ENCODE measurements around the gene CBX7.

The CBX7 gene

DNA sequence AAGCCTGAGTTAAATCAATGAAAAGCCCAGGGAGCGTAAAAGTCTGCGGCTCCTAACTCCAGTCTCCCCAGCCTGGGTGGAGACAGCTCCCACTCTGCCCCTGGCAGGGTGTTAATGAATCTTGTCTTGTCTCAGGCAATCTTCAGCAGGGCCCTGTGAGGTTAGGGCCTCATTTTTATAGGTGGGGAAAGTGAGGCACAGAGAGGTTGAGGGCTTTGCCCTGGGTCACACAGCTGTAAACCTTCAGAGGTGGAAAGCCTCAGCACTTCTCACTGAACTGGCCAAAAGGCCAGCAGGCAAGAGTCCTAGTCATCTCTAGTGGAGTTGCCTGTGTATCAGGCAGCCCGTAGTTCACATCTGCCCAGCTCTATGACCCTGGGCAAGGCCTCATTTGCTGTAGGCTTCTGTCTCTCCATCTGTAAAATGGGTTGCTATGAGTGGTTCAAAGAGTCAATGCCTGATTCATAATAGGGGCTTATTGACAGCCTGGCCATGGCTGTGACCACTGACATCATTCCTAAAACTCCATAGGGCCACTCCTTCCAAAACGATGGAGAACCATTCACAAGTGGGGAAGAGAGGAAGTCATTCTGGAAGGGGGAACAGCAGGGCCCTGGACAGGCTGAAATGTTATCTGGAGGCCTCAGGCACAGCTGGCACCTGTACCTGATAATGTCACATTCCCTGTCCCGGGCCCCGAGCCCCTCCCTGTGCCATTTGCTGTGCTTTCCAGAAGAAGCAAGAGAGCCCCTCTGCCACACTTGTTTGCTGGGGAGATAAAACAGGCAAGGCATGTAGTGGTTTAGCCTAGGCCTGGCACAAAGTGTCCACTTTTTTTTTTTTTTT lies 6.0 kb downstream of the CBX7 start:
- DNase-seq, result no peak

GRCh38 chr22:39144101-39144767 lies 8.2 kb downstream of the CBX7 start:
- no peak for DNase-seq

DNA sequence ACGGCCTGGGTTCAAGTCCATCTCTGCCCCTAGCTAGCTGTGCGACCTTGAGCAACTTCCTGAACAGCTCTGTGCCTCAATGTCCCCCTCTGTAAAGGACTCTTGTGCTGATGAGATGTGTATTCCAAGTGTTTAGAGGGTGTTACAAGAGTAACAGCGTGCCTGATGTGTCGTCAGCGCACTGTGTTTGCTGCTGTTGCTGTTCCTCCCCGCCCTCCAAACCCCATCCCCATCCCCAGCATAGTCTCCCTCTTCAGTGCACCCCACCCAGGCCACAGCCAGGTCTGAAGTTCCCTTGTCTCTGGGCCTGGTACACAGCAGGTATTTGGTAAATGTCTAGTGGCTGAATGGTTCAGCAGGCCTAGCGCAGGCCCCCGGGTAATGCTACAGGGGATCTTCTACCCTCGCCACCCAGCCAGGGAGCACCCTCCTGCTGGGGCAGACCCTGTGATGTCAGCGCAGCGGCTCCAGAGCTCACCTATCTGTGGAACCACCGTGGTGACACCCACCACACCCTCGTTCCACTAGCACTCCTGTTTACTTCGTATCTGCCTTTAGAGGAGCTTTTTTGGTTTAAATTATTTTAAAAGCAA lies 10.3 kb downstream of the CBX7 start:
- no peak for DNase-seq

- no peak for DNase-seq
Measured at GRCh38 chr22:39139933-39140332, 12.5 kb downstream of the CBX7 start.

- no peak for DNase-seq
Measured at GRCh38 chr22:39138357-39138997, 14.0 kb downstream of the CBX7 start.

- DNase-seq, result no peak
Measured at GRCh38 chr22:39136317-39136716, 16.2 kb downstream of the CBX7 start.

DNA sequence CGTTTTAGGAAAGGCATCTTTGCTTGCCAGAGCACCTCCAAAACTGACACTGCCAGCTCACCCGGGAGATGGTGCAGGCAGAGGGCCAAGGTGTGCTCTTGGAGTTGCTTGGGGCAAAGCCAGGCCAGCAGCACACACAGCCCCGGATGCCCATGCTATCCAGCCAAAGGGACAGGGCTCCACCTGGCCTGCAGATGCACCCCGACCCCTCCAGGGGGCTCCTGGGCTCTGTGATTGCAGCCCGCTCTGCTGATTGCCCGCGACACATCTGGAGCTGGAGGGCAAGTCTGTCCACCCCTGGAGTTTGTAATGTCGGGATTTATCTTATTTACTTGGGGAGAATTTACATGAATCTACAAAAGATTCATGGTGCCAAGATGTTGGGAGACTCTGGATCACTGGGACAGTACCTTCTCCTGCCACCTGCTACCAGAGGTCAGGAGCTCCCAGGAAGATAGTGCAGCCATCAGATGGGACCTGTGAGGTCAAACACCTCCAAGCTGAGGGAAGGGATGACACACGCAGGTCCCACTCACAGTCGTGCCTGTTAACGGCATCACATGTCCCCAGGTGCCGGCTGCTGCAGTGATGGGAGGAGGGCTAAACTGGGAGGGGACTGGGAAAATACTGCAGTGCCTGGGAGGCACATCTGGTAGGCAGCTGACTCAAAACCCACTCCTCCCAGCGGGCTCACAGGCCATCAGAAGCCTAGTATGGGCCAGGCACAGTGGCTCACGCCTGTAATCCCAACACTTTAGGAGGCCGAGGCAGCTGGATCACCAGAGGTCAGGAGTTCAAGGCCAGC lies 17.2 kb downstream of the CBX7 start:
- DNase-seq, result no peak

GRCh38 chr22:39134366-39135091 lies 18.0 kb downstream of the CBX7 start:
- DNase-seq, result no peak

GRCh38 chr22:39133871-39134270 lies 18.6 kb downstream of the CBX7 start:
- DNase-seq, result no peak

GRCh38 chr22:39132871-39133524 lies 19.5 kb downstream of the CBX7 start:
- DNase-seq, result no peak

DNA sequence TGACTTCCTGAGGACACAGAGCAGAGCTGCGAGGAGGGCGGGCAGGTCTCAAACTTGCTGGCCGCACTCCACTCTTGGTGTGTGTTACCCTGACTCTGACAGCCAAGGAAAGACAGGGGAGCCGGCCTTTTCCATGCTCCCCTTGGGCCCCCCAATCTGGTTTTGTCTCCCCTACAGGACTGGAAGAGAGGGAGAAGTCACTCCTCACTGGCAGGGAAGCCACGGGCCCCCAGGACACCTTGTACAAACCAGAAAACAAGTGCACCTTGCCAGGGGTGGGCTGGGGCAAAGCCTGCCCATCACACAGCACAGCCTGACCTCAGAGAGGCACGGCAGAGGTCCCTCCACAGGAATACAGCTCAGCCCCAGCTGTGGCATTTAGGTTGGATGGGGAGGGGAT lies 20.2 kb downstream of the CBX7 start:
- DNase-seq, result no peak

- no peak for DNase-seq
Measured at GRCh38 chr22:39130892-39131855, 21.3 kb downstream of the CBX7 start.

DNA sequence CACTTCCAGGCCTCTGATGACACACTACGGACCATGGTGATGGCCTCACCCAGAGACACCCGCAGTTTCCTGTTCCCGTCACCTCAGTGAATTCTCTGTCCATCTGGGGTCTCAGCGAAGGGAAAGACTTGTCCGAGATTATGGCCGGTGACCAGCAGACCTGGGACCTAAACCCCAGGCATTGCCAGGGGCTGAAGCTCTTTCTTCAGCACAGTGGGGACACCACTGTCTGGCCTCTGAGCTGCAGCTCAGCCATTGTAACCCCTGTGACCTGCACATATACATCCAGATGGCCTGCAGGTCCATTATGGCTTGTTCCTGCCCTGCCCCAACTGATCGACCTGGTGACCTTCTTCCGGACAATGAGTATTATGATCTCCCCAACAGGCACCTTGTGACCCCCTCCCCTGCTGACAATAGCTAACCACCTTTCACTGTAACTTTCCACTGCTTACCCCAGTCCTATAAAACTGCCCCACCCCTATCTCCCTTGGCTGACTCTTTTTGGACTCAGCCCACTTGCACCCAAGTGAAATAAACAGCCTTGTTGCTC lies 22.3 kb downstream of the CBX7 start:
- no peak for DNase-seq

- DNase-seq, result no peak
Measured at GRCh38 chr22:39129746-39130145, 22.7 kb downstream of the CBX7 start.

DNA sequence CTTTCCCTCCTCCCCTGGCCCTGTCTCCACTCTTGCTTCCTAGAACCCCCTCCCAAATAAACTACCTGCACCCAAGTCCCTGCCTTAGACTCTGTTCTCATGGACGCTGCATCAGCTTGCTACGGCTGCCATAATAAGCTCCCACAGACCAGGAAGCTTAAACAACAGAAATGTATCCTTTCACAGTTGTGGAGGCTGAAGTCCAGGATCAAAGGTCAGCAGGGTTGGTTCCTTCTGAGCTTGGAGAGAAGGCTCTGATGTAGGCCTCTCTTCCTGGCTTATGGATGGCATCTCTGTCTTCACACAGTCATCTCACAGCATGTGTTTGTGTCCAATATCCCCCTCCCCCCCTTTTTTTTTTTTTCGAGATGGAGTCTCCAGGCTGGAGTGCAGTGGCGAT lies 23.4 kb downstream of the CBX7 start:
- no peak for DNase-seq

DNA sequence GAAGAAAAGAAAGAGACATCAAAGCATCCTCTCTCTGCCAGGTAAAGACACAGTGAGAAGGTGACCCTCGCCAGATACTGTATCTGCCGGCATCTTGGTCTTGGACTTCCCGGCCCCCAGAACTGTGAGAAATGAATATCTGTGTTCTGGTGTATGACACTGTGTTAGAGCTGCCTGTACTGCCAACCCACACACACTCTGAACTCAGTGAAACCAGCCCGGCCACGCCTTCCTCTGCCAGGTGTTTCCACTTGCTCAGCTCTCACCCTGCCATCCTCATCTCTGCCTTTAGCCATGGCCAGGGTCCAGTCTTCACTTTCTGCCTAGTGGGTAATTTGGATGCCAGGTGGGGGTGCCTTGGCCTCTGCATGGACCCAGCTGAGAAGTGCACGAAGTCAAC lies 24.0 kb downstream of the CBX7 start:
- DNase-seq, result no peak

- DNase-seq, result no peak
Measured at GRCh38 chr22:39125622-39126021, 26.9 kb downstream of the CBX7 start.

GRCh38 chr22:39123751-39124581 lies 28.5 kb downstream of the CBX7 start:
- DNase-seq, result no peak
